Measurements from ENCODE around the gene PSMB10. TPM values are rescaled to one million over a fixed set of nuclear protein-coding genes. Genes with fewer than 3 reads are reported as not detected.

PSMB10 gene
- total RNA-seq, 4 donors from 2014 or later = 26.5 to 33.8 (median 32.6) TPM

GRCh38 chr16:67969254-67970039, 32.8 kb upstream of the PSMB10 start:
- no peaks in the 10 kb centered on the region for H3K9me3 ChIP-seq
- peak overlapping the region; percentile 65 to 99 for H3K4me3 ChIP-seq
- TF ChIP-seq EP300 (IDR thresholded peaks at IDR 0.05) (no peak), CTCF (IDR thresholded peaks at IDR 0.05) (no peak), POLR2A (IDR thresholded peaks at IDR 0.05) (no peak), POLR2AphosphoS5 (IDR thresholded peaks at IDR 0.05) (no peak)
- WGBS, 2 donors (ENCODE audit: low coverage in 1 of 2) = 5 to 28% methylated on average over 10 to 22 of the region's 40 CpGs
- no peaks in the 10 kb centered on the region for H3K36me3 ChIP-seq
- no peak for ATAC-seq
- peaks cover 0 to 39% (median 25%) of the 10 kb centered on the region in 3 donors for H3K4me1 ChIP-seq
- H3K27ac ChIP-seq = peak overlapping the region; percentile 87 to 100 (median 99)
- no peaks in the 10 kb centered on the region for H3K27me3 ChIP-seq

GRCh38 chr16:67968400-67969253, 32.0 kb upstream of the PSMB10 start, which contains the start of gene SLC12A4:
Gene SLC12A4 (minus strand): TSS chr16:67968637. CDS start chr16:67968553, 84 bp downstream.
- 10% methylated on average over 2 of the region's 78 CpGs; no CpG with 5 or more reads in 1 of the 2 donors for WGBS, 2 donors (ENCODE audit: low coverage in 1 of 2)
- H3K9me3 ChIP-seq = no peaks in the 10 kb centered on the region

GRCh38 chr16:67967958-67968399, 31.3 kb upstream of the PSMB10 start:
- TF ChIP-seq CTCF (IDR thresholded peaks at IDR 0.05) = no peak
- no peak for TF ChIP-seq POLR2A (IDR thresholded peaks at IDR 0.05)
- H3K4me1 ChIP-seq = peaks cover 0 to 53% (median 40%) of the 10 kb centered on the region in 3 donors
- 0% methylated on average over 15 to 18 of the region's 45 CpGs for WGBS, 2 donors (ENCODE audit: low coverage in 1 of 2)

More at GRCh38 chr16:67968400-67969253, 32.0 kb upstream of the PSMB10 start, which contains the start of gene SLC12A4:
- peaks cover 0 to 47% (median 34%) of the 10 kb centered on the region in 3 donors for H3K4me1 ChIP-seq
- no peaks in the 10 kb centered on the region for H3K27me3 ChIP-seq
- H3K27ac ChIP-seq = peak within 1 kb of the TSS; percentile 87 to 100 (median 99)
- peak; percentile 88 for ATAC-seq
- TF ChIP-seq POLR2A (IDR thresholded peaks at IDR 0.05) = peak; percentile 95 to 97
- TF ChIP-seq EP300 (IDR thresholded peaks at IDR 0.05) = no peak
- peak in 1 of 4 experiments; percentile 1 for TF ChIP-seq CTCF (IDR thresholded peaks at IDR 0.05)
- TF ChIP-seq POLR2AphosphoS5 (IDR thresholded peaks at IDR 0.05) = peak; percentile 85
- H3K4me3 ChIP-seq = peak within 1 kb of the TSS; percentile 65 to 99
- H3K36me3 ChIP-seq = no peaks in the 10 kb centered on the region

GRCh38 chr16:67967183-67967957, 30.7 kb upstream of the PSMB10 start:
- no peak for ATAC-seq
- Histone ChIP-seq H3K27ac (peak overlapping the region; percentile 87 to 100 (median 99)), H3K4me3 (peak overlapping the region; percentile 65 to 99), H3K27me3 (no peaks in the 10 kb centered on the region), H3K36me3 (peaks cover 0 to 12% of the 10 kb centered on the region in 2 donors), H3K4me1 (peaks cover 0 to 60% (median 42%) of the 10 kb centered on the region in 3 donors), H3K9me3 (no peaks in the 10 kb centered on the region)
- 3 to 6% methylated on average over 9 to 13 of the region's 18 CpGs for WGBS, 2 donors (ENCODE audit: low coverage in 1 of 2)
- TF ChIP-seq POLR2A (IDR thresholded peaks at IDR 0.05) (no peak), EP300 (IDR thresholded peaks at IDR 0.05) (no peak), CTCF (IDR thresholded peaks at IDR 0.05) (no peak), POLR2AphosphoS5 (IDR thresholded peaks at IDR 0.05) (no peak)

More at GRCh38 chr16:67967958-67968399, 31.3 kb upstream of the PSMB10 start:
- ATAC-seq = peak; percentile 50
- Histone ChIP-seq H3K4me3 (peak overlapping the region; percentile 65 to 99), H3K27me3 (no peaks in the 10 kb centered on the region), H3K36me3 (peaks cover 0 to 6% of the 10 kb centered on the region in 2 donors), H3K9me3 (no peaks in the 10 kb centered on the region), H3K27ac (peak overlapping the region; percentile 87 to 100 (median 99))
